C4-2B (cell line): ENCODE measurements around the gene LIPT2.

Source experiments
- ZFX ChIP-seq: fragments of 450-650 bp; IDR thresholded peaks from 2 replicates; pipeline ENCODE4 v1.6.1; 2017
- TF ChIP-seq, protein P1 (sequence below): fragments of 450-650 bp; conservative IDR thresholded peaks from 2 replicates; pipeline ENCODE4 v1.5.1; 2017; ENCODE audit warnings: mild to moderate bottlenecking

- TF ChIP-seq, protein P1, sequence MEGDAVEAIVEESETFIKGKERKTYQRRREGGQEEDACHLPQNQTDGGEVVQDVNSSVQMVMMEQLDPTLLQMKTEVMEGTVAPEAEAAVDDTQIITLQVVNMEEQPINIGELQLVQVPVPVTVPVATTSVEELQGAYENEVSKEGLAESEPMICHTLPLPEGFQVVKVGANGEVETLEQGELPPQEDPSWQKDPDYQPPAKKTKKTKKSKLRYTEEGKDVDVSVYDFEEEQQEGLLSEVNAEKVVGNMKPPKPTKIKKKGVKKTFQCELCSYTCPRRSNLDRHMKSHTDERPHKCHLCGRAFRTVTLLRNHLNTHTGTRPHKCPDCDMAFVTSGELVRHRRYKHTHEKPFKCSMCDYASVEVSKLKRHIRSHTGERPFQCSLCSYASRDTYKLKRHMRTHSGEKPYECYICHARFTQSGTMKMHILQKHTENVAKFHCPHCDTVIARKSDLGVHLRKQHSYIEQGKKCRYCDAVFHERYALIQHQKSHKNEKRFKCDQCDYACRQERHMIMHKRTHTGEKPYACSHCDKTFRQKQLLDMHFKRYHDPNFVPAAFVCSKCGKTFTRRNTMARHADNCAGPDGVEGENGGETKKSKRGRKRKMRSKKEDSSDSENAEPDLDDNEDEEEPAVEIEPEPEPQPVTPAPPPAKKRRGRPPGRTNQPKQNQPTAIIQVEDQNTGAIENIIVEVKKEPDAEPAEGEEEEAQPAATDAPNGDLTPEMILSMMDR, result no peak
- no peak for TF ChIP-seq ZFX
Measured at GRCh38 chr11:74457356-74457755, 36.2 kb downstream of the LIPT2 start.
